GM19099 (cell line): ENCODE measurements around the gene ERCC4.

Experiments used
- POLR2A ChIP-seq: IDR thresholded peaks from 3 replicates; pipeline ENCODE4 v1.6.1; 2011; ENCODE audit warnings: low read depth; ENCODE audit not compliant: insufficient read length; ENCODE audit errors: extremely low read depth

Gene ERCC4

GRCh38 chr16:13906168-13907089 is 13.5 kb upstream of the ERCC4 start:
- TF ChIP-seq POLR2A, result no peak

GRCh38 chr16:13907431-13907830 is 12.5 kb upstream of the ERCC4 start:
- no peak for TF ChIP-seq POLR2A

GRCh38 chr16:13909069-13909468 is 10.9 kb upstream of the ERCC4 start:
- TF ChIP-seq POLR2A, result no peak

- TF ChIP-seq POLR2A, result no peak
These were observed 10.1 kb upstream of the ERCC4 start for GRCh38 chr16:13909872-13910303.

- TF ChIP-seq POLR2A, result no peak
These were observed 8.6 kb upstream of the ERCC4 start for GRCh38 chr16:13911306-13911705.

GRCh38 chr16:13911871-13912270 is 8.1 kb upstream of the ERCC4 start:
- no peak for TF ChIP-seq POLR2A

- no peak for TF ChIP-seq POLR2A
These were observed 7.1 kb upstream of the ERCC4 start for GRCh38 chr16:13912891-13913290.

GRCh38 chr16:13913374-13914292 is 6.3 kb upstream of the ERCC4 start:
- no peak for TF ChIP-seq POLR2A

GRCh38 chr16:13915033-13915635 is 4.8 kb upstream of the ERCC4 start:
- no peak for TF ChIP-seq POLR2A

GRCh38 chr16:13919330-13919682 is 648 bp upstream of the ERCC4 start:
- no peak for TF ChIP-seq POLR2A

GRCh38 chr16:13920510-13920818 is 510 bp downstream of the ERCC4 start:
- no peak for TF ChIP-seq POLR2A

- no peak for TF ChIP-seq POLR2A
These were observed 1.4 kb downstream of the ERCC4 start for GRCh38 chr16:13921328-13921727.

GRCh38 chr16:13923703-13924298 is 3.8 kb downstream of the ERCC4 start:
- no peak for TF ChIP-seq POLR2A

GRCh38 chr16:13926464-13926863 is 6.5 kb downstream of the ERCC4 start:
- no peak for TF ChIP-seq POLR2A

- TF ChIP-seq POLR2A, result no peak
These were observed 6.9 kb downstream of the ERCC4 start for GRCh38 chr16:13926891-13927290.
